Gastrocnemius medialis (tissue), 4 donors: ENCODE measurements around the gene C4orf36. TPM values are rescaled to one million over a fixed set of nuclear protein-coding genes. Genes with fewer than 3 reads are reported as not detected.

ENCODE experiments used
- ATAC-seq, 2 donors: fragments of 150-250 bp; one replicate each; pipeline ENCODE4 v1.9.1; 2016
- DNase-seq, 2 donors: peaks; one replicate each; pipeline ENCODE4 v3.0.0-alpha.2; 2019
- H3K27ac ChIP-seq, 4 donors: fragments of 200-600 bp; sonication (generic); 1 replicate in 1 of 4; 2 replicates in 3 of 4; pipeline ENCODE4 v1.5.1; 2016 to 2018; ENCODE audit warnings: mild to moderate bottlenecking in 2 of 4, moderate library complexity in 1 of 4
- H3K27me3 ChIP-seq, 3 donors: fragments of 200-600 bp; sonication (generic) in 2 of 3; 1 replicate in 1 of 3; 2 replicates in 2 of 3; pipeline versions ENCODE4 v1.5.1 to v1.6.0; 2016 to 2019; ENCODE audit warnings: mild to moderate bottlenecking in 1 of 3, moderate library complexity in 1 of 3
- H3K36me3 ChIP-seq, 2 donors: fragments of 200-600 bp; sonication (generic) in 1 of 2; one replicate each; pipeline ENCODE4 v1.5.1; 2017 to 2018
- H3K4me1 ChIP-seq, 2 donors: fragments of 200-600 bp; sonication (generic) in 1 of 2; one replicate each; pipeline ENCODE4 v1.5.1; 2016 to 2017; ENCODE audit warnings: mild to moderate bottlenecking in 2 of 2
- H3K4me3 ChIP-seq, 4 donors: fragments of 200-600 bp; sonication (generic) in 3 of 4; 1 replicate in 1 of 4; 2 replicates in 3 of 4; pipeline ENCODE4 v1.5.1; 2016 to 2019; ENCODE audit warnings: mild to moderate bottlenecking in 2 of 4
- H3K9me3 ChIP-seq, 3 donors: fragments of 200-600 bp; sonication (generic) in 2 of 3; 1 replicate in 1 of 3; 2 replicates in 2 of 3; pipeline ENCODE4 v1.5.1; 2016 to 2019
- CTCF ChIP-seq, 5 experiments: fragments of 450-650 bp in 3 of 5; fragments of 200-600 bp in 2 of 5; sonication (generic) in 2 of 5; IDR thresholded peaks in 4 of 5; conservative IDR thresholded peaks in 1 of 5; 1 replicate in 4 of 5; 2 replicates in 1 of 5; pipeline ENCODE4 v1.5.1; 2016 to 2019; ENCODE audit warnings: antibody characterized with exemption in 5 of 5, mild to moderate bottlenecking in 3 of 5, moderate library complexity in 3 of 5
- POLR2A ChIP-seq, 2 donors: fragments of 450-650 bp; IDR thresholded peaks; one replicate each; pipeline ENCODE4 v1.6.1; 2017; ENCODE audit warnings: antibody characterized with exemption in 2 of 2, mild to moderate bottlenecking in 2 of 2, moderate library complexity in 2 of 2
- in situ Hi-C, 4 donors: fragments of 200-750 bp; cut with MboI; loops; one replicate each; pipeline versions ENCODE4 v1.15.0 to v1.8.0; 2017; ENCODE audit warnings: low sequenced_read_pairs in 4 of 4
- intact Hi-C: fragments of 100-400 bp; cut with DNase I; formaldehyde crosslinking; loops from one replicate; pipeline ENCODE4 v1.15.1; 2023; ENCODE audit warnings: low total_unique reads
- total RNA-seq, 4 donors: library from RNA; depleted of rRNA; stranded (reverse); fragments of >200 nt; gene quantifications; one replicate each; pipeline versions ENCODE4 v1.1.0 to v1.2.3, GENCODE V29; 2016

The C4orf36 gene
- total RNA-seq, 4 donors from 2014 or later, result 0.38 TPM; not detected in 3

GRCh38 chr4:86938771-86939520, 46.7 kb upstream of the C4orf36 start:
- H3K9me3 ChIP-seq, result no peaks in the 10 kb centered on the region
- H3K36me3 ChIP-seq, result no peaks in the 10 kb centered on the region
- no peaks in the 10 kb centered on the region for H3K27me3 ChIP-seq
- ATAC-seq, result no peak
- intact Hi-C loops (loop anchor here (5.0 kb wide), 2 partner anchors 1343 to 1583 kb away; partner anchors contain the start of genes PPM1K and PYURF), in situ Hi-C loops (loop anchor here in 3 of 4 donors (5.0 to 10.0 kb wide), 3 partner anchors 63 to 68 kb away; no protein-coding TSS in a partner anchor)
- TF ChIP-seq CTCF (IDR thresholded peaks at IDR 0.05 in 4 of 5, conservative IDR thresholded peaks at IDR 0.05 in 1 of 5) (no peak), POLR2A (IDR thresholded peaks at IDR 0.05) (no peak)
- H3K4me3 ChIP-seq, result peak overlapping the region in 3 of 4 donors; percentile 7 to 13 (median 13)
- no peak for DNase-seq
- peak overlapping the region; percentile 56 to 99 (median 82) for H3K27ac ChIP-seq
- peaks cover 53 to 57% of the 10 kb centered on the region in 2 donors for H3K4me1 ChIP-seq

- Histone ChIP-seq H3K4me1 (peaks cover 39 to 51% of the 10 kb centered on the region in 2 donors), H3K27me3 (no peaks in the 10 kb centered on the region), H3K9me3 (no peaks in the 10 kb centered on the region), H3K36me3 (peaks cover 0 to 11% of the 10 kb centered on the region in 2 donors), H3K27ac (peak overlapping the region; percentile 93 to 99 (median 96)), H3K4me3 (peak overlapping the region; percentile 79 to 97 (median 82))
- ATAC-seq, result peak; percentile 59
- intact Hi-C loops (loop anchor here (5.0 kb wide), 2 partner anchors 1346 to 1586 kb away; partner anchors contain the start of genes PPM1K and PYURF), in situ Hi-C loops (loop anchor here in 3 of 4 donors (5.0 to 10.0 kb wide), 3 partner anchors 66 to 71 kb away; no protein-coding TSS in a partner anchor)
- peak; percentile 67 to 77 for DNase-seq
- TF ChIP-seq POLR2A (IDR thresholded peaks at IDR 0.05) (peak; percentile 47 to 85), CTCF (IDR thresholded peaks at IDR 0.05 in 4 of 5, conservative IDR thresholded peaks at IDR 0.05 in 1 of 5) (no peak)
These were observed 43.9 kb upstream of the C4orf36 start for GRCh38 chr4:86935853-86936733.

GRCh38 chr4:86935566-86935852, 43.3 kb upstream of the C4orf36 start:
- Histone ChIP-seq H3K4me3 (peak overlapping the region; percentile 79 to 97 (median 82)), H3K27ac (peak overlapping the region; percentile 93 to 99 (median 96)), H3K4me1 (peaks cover 34 to 51% of the 10 kb centered on the region in 2 donors), H3K9me3 (no peaks in the 10 kb centered on the region), H3K27me3 (no peaks in the 10 kb centered on the region), H3K36me3 (peaks cover 0 to 17% of the 10 kb centered on the region in 2 donors)
- TF ChIP-seq POLR2A (IDR thresholded peaks at IDR 0.05), result no peak
- no peak for TF ChIP-seq CTCF (IDR thresholded peaks at IDR 0.05 in 4 of 5, conservative IDR thresholded peaks at IDR 0.05 in 1 of 5)
- peak; percentile 6 to 13 for ATAC-seq
- intact Hi-C loops, result loop anchor here (5.0 kb wide), 2 partner anchors 1347 to 1587 kb away; partner anchors contain the start of genes PPM1K and PYURF
- in situ Hi-C loops, result loop anchor here in 3 of 4 donors (5.0 to 10.0 kb wide), 3 partner anchors 67 to 72 kb away; no protein-coding TSS in a partner anchor
- peak in 1 of 2 donors; percentile 53 for DNase-seq

- H3K36me3 ChIP-seq, result peaks cover 0 to 22% of the 10 kb centered on the region in 2 donors
- H3K27me3 ChIP-seq, result no peaks in the 10 kb centered on the region
- DNase-seq, result peak; percentile 92 to 96
- TF ChIP-seq CTCF (IDR thresholded peaks at IDR 0.05 in 4 of 5, conservative IDR thresholded peaks at IDR 0.05 in 1 of 5) (peak; percentile 7 to 87 (median 58)), POLR2A (IDR thresholded peaks at IDR 0.05) (peak; percentile 97)
- H3K4me3 ChIP-seq, result peak within 1 kb of the TSS; percentile 79 to 97 (median 82)
- peaks cover 29 to 47% of the 10 kb centered on the region in 2 donors for H3K4me1 ChIP-seq
- intact Hi-C loops (loop anchor here (1.0 to 5.0 kb wide), 4 partner anchors 72 to 1587 kb away; partner anchors contain the start of genes KLHL8, PPM1K and PYURF), in situ Hi-C loops (loop anchor here in 3 of 4 donors (5.0 to 10.0 kb wide), 3 partner anchors 67 to 72 kb away; no protein-coding TSS in a partner anchor)
- H3K9me3 ChIP-seq, result no peaks in the 10 kb centered on the region
- peak; percentile 70 to 79 for ATAC-seq
- peak within 1 kb of the TSS; percentile 93 to 99 (median 96) for H3K27ac ChIP-seq
These were observed 42.7 kb upstream of the C4orf36 start, which contains the start of gene AFF1 for GRCh38 chr4:86934771-86935565. TSS of gene AFF1 (plus strand) at chr4:86935011. CDS start at chr4:86948534, 13,523 bp downstream.
